Colonic mucosa (tissue), 4 donors: ENCODE results near the gene LDLRAD3. TPM values are rescaled to one million over a fixed set of nuclear protein-coding genes. Genes with fewer than 3 reads are reported as not detected.

Source experiments
- DNase-seq: peaks from one replicate; pipeline ENCODE4 v3.0.0-alpha.2; 2020
- H3K27ac ChIP-seq: fragments of 200-600 bp; one replicate; pipeline ENCODE4 v1.8.0; 2021
- H3K27me3 ChIP-seq: fragments of 200-600 bp; one replicate; pipeline ENCODE4 v1.8.0; 2021
- H3K36me3 ChIP-seq: fragments of 200-600 bp; one replicate; pipeline ENCODE4 v1.8.0; 2021
- H3K4me1 ChIP-seq: fragments of 200-600 bp; one replicate; pipeline ENCODE4 v1.8.0; 2021; ENCODE audit warnings: mild to moderate bottlenecking
- H3K4me3 ChIP-seq: fragments of 200-600 bp; one replicate; pipeline ENCODE4 v1.8.0; 2021
- H3K9ac ChIP-seq, 2 donors: one replicate each; pipeline ENCODE4 v1.7.0; 2013; ENCODE audit warnings: control low read depth in 2 of 2, low read depth in 2 of 2, low read length in 2 of 2
- H3K9me3 ChIP-seq: fragments of 200-600 bp; one replicate; pipeline ENCODE4 v1.8.0; 2021
- CTCF ChIP-seq: fragments of 200-600 bp; IDR thresholded peaks from one replicate; pipeline ENCODE4 v1.8.0; 2022; ENCODE audit warnings: antibody characterized with exemption, mild to moderate bottlenecking
- intact Hi-C: fragments of 100-400 bp; cut with DNase I; formaldehyde crosslinking; loops from one replicate; pipeline ENCODE4 v1.14.1; 2022
- total RNA-seq, 2 donors: library from RNA; stranded (reverse); fragmentation: NEBNext Ultra II Directional in 1 of 2; extraction: Animal tissue kit (Norgen Biotek cat#: 25700) in 1 of 2; gene quantifications; one replicate each; pipeline ENCODE4 v1.2.1, GENCODE V29; 2021
- donor health status: healthy.
- donor health status: DM: no; HTN: no; CAD: no.
- donor health status: DM: no; HTN: no; CAD: no.

LDLRAD3 gene
- total RNA-seq, 2 donors from 2014 or later, result 1.9 to 2.9 TPM

- Histone ChIP-seq H3K4me1 (no peaks in the 10 kb centered on the region), H3K9ac (no peak overlapping the region), H3K27ac (no peak overlapping the region), H3K9me3 (no peaks in the 10 kb centered on the region), H3K36me3 (no peaks in the 10 kb centered on the region), H3K27me3 (no peaks in the 10 kb centered on the region), H3K4me3 (no peak overlapping the region)
- no peak for TF ChIP-seq CTCF
- no peak for DNase-seq
- intact Hi-C loops, result no loop called here
These were observed 5.4 kb downstream of the LDLRAD3 start for GRCh38 chr11:35949242-35949641.

- Histone ChIP-seq H3K27me3 (no peaks in the 10 kb centered on the region), H3K36me3 (no peaks in the 10 kb centered on the region), H3K4me1 (no peaks in the 10 kb centered on the region), H3K9me3 (no peaks in the 10 kb centered on the region), H3K9ac (no peak overlapping the region), H3K4me3 (no peak overlapping the region), H3K27ac (no peak overlapping the region)
- no peak for DNase-seq
- TF ChIP-seq CTCF, result no peak
- intact Hi-C loops, result no loop called here
These were observed 6.2 kb downstream of the LDLRAD3 start for GRCh38 chr11:35950082-35950481.

GRCh38 chr11:35951680-35952079 is 7.8 kb downstream of the LDLRAD3 start:
- Histone ChIP-seq H3K9me3 (no peaks in the 10 kb centered on the region), H3K36me3 (no peaks in the 10 kb centered on the region), H3K9ac (no peak overlapping the region), H3K4me1 (no peaks in the 10 kb centered on the region), H3K27me3 (no peaks in the 10 kb centered on the region), H3K27ac (no peak overlapping the region), H3K4me3 (no peak overlapping the region)
- intact Hi-C loops, result no loop called here
- no peak for DNase-seq
- TF ChIP-seq CTCF, result no peak

DNA sequence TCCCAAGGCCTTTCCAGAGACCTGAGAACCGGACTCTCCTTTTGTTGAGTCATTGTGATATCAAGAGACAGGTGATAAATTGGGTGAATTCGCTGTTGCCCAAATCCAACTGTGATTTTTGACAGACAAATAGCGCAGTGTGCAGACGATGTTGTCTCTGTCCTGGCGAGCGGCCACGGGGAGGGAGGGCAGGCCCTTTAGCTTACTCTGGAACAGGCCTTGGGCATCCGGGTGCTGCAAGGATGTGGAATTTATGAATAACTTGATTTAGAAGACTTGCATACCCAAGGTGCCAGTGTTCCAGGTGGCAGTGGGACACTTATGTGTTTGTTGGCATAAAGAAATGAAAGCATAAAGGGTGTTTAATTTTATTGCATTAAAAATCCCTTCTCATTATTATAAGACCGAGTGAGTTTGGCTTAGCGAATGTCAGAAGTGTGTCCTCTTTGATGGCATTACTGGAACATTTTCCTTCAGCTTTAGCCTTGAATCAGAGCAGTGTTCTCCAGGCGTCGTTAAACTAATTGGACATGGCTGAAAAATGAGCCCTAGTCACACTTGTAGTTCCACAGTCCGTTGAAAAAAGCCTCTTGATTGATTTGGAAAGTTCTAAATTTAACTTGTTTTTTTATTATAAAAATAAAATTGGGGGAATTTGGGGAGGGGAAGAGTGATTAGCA is 9.4 kb downstream of the LDLRAD3 start:
- Histone ChIP-seq H3K4me1 (no peaks in the 10 kb centered on the region), H3K9ac (no peak overlapping the region), H3K9me3 (no peaks in the 10 kb centered on the region), H3K4me3 (no peak overlapping the region), H3K27ac (no peak overlapping the region), H3K27me3 (no peaks in the 10 kb centered on the region), H3K36me3 (no peaks in the 10 kb centered on the region)
- DNase-seq, result no peak
- intact Hi-C loops, result no loop called here
- TF ChIP-seq CTCF, result no peak

GRCh38 chr11:35954205-35954604 is 10.3 kb downstream of the LDLRAD3 start:
- Histone ChIP-seq H3K27me3 (no peaks in the 10 kb centered on the region), H3K4me3 (no peak overlapping the region), H3K36me3 (no peaks in the 10 kb centered on the region), H3K9ac (no peak overlapping the region), H3K27ac (no peak overlapping the region), H3K9me3 (no peaks in the 10 kb centered on the region), H3K4me1 (no peaks in the 10 kb centered on the region)
- intact Hi-C loops, result no loop called here
- no peak for TF ChIP-seq CTCF
- DNase-seq, result no peak
